Measurements from ENCODE around the gene HOXB9.

Gene HOXB9

DNA sequence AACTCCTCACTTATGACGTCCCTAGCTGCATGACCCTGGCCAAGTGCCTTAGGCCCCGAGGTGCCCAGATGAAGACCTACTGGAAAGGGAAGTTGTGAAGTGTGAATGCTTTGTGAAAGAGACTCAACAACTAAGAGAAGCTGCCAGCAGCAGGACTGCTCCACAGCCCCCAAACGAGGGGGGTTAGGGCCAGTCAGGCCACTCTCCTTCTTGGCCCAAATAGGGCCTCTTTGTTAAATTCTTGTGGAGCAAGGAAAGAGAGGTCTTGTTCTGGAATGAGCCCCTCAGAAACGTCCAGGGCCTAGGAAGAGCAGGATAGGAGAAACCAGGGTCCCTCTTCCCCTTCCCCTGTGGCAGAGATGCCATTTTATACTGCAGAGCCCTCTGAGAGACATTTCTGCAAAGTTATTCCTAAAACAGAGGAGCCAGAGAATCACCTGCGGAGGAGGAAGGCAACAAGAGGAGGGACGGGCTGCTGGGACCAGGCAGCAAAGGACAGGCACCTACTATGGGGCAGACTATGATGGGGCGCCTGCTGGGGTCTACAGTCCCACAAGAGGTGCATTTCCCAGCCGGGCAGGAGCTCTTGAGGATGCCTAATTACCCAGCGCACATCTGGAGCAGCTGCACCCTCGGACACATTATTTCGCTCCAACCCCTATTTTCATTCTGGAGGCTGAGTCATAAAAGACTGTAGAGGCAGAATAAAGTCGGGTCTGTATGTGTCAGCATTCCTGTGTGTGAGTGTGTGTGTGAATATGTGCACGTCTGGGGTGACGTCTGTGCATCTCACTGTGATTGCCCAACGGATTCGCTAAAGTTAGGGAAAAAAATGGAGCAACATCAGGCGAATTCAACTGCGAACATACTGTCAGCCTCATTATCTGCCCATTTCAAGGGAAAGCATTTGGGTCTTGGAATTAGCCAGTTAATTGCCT lies 11.4 kb upstream of the HOXB9 start:
- no peak for DNase-seq

DNA sequence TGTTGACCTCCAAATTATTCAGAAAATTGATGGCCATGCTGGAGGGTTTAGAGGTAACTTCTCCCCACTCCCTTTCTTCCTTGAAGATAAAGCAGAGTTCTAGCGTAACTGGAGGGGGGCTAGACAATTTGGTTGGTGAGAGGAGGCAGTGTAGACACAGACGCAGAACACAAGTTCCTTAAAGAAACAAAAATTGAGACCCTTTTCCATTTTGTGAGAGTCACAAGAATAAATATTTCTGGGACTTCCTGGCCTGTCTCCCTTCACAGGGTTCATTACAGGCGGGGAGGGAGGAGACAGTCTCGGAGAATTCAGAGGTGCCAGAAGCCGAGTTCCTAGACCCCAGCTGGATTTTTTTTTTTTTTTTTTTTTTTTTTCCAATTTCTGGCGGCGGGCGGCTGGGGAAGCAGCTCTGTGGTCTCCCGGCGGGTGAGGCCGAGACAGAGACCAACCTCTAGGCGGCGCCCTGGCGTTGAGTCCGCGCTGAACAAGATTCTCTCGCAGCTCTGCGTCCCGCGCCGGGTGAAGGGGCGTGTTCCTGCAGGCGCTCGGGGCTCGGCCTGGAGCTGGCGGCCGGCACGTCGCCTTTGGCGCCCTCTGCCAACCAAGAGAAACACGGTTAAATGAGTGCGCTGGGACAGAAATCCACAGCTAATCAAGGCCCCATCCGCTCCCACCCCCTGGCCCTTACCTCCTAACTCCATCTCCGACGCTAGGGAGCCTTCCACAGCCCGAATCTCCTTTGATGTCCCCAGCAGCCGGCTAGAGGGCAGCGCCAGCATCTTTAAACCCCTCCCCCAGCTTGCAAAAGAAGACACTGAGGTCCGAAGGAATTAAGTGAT lies 10.2 kb upstream of the HOXB9 start:
- peak; percentile 45 for DNase-seq

DNA sequence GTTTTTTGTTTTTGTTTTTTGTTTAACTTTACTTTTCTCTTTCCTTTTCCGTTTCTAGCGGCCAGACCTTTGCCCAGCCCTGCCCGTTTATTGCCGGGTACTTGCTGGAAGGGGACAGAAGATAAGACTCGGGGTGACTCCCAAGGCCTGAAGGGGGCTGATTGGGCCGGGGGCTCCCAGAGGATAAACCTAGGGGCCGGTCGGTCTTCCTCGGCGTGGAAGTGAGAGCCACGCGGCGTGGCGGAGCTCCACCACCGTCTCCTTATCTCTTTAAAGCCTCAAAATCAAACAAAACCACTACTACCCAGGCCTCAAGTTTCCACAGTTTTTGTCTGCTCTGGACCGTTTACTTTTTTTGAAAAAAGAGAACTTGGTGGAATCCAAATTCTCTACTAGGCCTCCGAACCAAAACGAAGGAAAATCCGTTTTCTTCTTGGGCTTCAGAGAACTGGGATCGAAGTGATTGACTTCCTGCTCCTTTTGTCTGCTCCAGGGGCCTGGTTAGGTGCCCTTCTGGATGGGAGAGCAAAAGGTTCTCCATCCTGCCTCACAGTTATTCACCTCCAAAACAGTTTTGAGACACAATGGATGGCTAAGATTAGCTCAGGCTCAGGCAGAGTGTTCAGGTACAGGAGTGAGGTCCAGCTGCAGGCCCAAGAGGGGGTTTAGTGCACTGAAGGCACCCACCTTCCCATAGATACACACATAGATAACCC lies 8.5 kb upstream of the HOXB9 start:
- no peak for DNase-seq

DNA sequence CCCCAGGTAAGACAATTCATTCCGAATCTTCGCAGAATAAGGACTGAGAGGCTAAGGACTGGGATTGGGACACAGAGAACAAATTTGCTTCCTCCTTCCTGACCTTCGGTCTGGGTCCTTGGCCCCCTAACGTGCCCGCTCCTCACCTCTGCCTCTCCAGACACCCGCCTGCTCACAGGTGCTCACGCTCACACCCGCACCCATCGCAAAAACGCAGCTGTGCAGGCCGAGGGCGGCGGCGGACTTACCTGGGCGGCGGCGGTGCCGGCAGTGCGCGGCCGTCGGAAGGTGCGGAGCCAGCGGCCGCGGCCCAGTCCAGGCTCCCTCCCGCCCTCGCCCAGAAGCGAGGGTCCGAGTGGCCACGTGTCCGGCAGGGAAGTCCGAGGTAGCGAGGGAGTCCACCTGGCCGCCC lies 7.1 kb upstream of the HOXB9 start:
- DNase-seq: no peak

DNA sequence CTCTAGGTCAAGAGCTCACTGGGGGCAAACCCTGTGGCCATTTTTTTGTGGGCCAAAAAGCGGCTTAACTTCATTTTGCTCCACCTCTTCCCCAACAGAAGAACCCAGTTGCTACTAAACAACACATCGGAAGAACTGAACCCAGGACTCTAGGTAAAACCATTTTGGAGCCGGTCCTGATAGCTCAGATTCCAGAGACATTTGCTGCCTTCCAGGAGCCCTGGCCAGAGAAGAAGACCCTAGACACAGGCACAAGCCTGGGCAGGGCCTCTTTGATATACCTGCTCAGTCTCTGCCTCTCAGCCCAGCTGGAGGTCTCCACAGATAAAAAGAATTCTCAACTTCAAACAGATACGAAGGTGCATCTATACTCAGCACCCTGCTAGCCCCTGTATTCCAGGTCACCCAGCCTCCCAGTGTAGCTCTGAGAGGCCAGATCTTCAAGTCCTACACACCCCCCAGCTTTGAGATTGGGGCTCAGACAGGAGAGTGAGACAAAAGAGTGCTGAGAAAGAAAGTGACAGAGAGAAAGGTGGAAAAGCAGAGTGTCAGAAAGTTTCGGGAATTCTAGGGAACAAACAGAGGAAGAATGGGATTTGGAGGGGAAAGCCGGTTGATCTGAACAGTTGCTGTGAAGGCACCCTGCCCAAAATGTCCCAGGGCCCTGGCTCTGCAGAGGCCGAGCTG lies 6.6 kb upstream of the HOXB9 start:
- DNase-seq: no peak

DNA sequence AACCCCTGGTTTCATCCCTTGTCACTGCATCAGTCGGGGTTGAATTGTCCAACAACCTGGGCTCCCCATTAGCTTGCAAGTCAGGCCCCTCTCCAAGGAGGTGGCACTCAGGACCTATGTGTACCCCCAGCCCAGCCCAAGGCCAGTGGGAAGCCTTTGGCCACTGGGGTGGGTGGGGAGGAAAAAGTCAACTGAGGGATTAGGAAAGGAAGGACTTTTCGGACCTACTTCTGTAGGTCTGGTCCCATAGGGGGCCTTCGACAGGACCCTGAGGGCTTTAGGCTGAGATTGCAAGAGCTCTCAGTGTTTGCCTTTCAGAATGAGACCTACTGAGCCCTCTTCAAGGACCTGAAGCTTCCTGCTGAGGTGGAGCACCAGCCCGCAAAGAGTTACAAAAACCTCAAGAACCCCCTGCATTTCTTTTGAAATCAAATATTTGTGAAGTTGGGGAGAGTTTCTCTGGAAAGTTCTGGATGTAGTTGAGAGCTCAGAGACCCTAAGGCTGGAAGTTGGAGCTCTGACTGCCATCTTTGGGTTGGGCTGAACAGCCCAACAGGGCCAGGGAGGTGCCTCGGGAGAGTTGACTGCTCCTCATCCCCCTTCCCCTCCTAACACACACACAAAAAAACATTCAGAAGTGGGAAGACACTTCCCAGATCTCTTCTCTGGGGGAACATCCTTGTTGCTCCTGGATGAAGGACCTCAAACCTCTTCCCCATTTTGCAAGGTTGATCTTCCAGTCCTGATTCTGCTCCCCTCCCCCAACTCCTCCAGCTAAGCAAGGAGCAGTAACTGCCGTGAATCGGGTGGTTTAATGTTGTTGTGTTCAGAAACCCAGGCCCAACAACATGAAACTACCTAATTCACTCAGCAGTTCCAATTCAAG lies 5.8 kb upstream of the HOXB9 start:
- no peak for DNase-seq

DNA sequence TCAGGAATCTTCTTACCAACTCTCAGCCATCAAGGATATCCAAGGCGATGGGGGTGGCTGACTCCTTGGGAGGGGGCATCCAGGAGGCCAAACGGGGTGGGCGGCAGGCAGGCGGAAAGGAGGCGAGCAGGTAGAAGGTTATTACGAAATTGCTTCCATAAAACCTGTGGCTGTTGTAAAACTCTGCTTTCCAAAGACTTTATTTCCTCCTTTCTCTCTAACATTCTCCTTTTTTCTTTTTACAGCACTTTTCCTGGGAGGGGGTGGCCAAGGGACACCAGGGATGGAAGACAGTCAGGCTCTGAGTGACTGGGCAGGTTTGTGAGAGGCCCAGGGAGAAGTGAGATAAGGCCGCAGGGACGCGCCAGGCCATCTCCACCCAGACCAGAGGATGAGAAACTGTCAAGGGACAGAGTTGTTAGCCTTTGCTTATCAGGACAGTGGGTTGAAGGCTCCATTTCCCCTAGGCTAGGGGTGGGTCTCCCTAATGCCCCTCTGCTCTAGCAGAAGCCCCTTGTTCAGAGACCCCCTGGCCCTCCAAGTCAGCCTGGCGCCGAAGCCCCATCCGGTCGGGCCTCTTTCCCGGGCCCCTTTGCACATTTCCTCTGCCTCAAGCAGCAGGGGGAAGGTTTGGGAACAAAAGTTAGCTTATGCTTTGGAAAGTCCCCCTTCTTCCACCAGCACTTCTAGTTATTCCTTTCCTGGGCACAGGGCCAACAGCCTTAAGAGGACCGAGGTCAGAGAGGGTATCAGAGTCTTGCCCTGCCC lies 5.0 kb upstream of the HOXB9 start:
- no peak for DNase-seq

DNA sequence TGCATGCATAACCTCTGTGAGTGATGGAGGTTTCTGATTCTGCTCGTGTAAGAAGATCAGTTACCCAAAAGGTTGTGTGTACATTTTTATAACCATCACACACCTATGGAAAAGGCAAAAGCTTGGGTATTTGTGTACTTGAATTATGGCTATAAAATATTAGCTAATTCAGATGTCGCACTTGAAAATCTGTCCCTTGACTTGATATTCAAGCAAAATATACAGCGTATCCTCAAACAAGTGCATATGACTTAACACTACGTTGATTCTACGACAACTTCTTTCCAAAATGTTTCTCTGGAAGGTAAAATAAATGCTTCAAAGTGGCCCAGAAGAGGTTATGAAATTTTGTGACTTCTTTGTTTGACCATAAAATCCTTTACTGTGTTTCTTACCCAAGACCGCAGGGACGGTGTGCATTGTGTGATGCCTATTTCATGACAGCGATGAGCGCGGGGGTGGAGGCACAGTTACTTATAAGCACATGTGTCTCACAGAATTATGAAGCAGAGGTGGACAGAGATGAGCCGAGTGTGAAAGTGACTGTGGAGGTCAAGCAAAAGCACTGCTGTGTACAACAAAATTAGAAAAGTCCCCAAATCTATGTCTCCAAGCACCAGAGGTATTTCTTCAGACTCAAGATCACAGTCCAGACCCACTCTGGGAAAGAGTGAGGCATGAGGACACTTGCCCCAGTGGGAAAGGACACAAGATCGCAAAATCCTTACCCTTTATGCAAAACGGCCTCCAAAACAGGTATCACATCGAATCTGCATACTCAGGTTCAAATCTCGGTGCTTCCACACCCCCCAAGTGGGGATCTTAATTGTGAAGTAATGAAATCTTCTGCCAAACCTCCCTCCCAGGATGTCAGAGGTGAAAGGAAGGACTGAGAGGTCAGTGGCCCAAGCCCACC lies 4.1 kb upstream of the HOXB9 start:
- no peak for DNase-seq

DNA sequence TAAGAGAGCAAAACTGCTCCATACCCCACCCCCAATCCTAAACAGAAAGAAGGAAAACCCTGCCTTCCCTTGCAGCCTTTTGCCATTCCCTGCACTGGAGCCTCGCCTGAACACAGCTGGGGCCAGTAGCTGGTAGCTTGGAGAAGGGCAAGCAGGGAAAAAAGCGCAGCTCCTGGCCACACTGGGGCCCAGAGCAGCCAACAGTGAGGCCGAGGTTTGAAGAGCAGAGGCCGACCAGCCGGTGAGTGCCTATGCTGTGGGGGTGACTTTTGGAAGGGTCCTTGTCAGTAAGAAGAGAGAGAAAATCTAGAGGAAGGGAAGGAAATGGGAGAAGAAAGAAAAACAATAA lies 3.2 kb upstream of the HOXB9 start:
- DNase-seq: no peak

DNA sequence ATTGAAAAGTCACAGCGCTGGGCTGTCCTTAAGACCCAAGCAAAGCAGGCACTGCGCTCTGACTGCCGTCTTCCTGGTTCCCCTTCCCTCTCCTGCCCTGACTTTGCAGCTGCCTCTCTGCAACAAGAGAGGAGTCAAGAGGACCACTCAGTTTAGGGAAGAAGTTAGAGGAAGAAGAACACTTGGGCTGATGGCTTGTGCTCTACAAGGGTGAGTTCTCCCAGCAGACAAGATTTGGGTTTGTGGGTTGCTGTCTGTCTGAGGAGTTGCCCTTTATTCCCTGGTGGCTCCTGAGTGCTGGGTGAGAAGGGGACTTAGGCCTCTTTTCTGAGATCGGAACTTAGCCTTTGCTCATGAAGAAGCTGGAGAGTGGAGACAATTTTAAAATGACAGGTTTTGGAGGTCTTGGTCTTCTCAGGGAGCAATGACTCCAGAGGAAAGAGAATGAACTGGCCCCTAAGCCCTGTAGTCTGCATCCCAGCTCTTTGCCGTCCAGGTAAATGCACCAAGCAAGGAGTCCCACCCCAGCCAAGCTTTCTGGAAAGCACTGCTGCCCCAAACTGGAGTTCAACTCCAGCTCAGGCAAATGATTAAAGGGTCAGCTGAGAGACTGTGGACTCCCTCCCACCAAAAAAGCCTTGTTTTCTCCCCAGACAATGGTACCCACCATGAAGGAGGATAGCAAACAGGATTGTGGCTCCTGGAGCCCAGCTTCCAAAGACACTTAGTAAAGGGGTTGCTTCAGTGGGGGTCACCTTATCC lies 2.7 kb upstream of the HOXB9 start:
- no peak for DNase-seq

DNA sequence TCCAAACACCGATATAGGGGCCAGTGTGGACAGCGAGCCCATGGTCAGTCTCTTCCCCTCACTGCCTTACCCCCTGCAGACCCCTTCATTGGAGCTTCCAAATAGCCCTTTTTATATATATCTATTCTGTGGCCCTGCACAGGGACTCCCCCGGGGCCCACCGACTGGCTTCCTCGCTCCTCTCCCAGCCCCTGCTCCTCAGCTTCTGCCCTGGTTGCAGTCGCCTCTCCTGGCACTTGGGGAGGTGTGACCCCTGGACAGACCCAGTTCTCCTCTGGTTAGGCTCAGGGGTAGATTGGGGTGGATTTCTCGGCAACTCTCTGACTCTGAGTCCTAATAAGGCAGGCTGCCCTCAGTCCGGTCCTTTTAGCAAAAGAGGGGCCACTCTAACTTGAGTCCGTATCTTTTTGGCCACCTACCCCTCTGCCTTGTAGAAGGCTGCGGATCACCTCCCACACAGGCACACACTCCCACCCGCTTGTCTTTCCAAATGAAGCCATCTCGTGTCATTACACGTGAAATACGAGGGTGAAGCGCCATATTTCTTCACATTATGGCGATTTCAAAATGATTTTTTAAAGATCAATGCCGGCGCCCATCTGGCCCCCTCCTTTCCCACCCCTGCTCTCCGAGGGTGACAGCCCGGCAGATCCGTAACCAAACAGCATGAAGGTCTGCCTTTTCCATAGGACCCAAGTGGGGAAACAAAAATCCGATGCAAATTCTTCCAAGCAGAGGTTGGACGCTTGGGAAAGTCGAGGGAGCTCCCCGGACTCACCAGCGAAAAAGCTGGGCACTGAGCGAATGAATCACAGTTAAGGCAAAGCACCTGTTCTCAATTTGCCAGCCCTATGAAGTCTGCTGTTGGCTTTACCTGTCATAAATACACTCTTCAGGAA lies 1.7 kb upstream of the HOXB9 start:
- no peak for DNase-seq

DNA sequence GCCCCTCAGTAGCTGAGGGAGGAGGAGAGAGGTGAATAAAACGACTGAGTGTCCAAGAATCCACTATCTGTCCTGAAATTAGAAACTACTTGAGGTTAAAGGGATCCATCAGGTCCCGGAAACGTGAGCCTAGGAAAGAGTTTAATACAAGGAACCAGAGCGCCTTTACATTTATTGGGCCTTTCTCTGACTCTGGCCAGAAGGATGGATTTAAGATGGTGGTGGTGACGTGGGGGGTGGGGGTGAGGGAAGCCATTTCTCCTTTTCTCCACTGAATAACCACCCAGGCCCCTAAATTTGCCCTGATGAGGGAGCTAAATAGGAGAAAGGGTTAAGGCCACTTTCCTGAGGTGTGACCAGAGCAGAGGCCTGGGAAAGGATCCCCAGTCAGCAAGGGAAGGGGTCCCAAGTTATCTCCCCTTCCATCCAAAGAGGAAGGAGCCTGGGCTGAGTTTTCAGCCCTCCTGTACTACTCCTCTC lies 1.0 kb upstream of the HOXB9 start:
- DNase-seq: no peak

DNA sequence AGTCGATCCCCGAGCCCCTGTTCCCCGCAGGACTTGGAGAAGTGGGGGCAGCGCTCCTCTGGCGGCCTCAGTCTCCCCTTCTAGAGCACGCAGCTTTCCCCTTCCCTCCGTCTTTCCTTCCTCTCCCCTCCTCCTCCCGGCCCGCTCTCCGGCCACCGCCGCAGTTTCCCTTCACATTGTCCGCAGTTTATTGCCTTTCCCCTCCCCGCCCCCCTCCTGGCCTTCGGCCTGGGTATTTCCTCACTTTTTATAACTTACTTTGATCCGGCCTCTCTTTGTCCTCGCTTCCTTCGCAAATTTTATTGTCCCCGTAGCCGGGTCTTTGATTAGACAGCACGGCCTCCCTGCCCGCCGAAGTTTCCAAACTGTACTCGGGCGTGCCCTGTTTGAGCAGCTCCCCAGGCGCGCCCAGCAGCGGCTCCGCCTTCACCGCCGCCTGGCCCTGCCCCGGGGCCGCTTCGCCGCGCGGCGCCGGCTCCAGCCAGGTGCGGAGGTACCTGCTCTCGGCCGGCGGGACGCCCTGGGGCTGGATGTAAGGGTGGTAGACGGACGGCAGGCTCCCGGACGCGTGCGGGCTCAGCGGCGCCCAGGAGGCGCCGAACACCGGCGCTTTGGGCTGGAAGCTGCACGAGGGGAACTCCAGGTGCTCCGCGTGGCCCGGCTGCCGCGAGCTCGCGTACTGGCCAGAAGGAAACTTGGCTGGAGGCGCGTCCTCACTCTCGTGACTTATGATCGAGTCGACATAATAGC lies 488 bp downstream of the HOXB9 start:
- DNase-seq: no peak

DNA sequence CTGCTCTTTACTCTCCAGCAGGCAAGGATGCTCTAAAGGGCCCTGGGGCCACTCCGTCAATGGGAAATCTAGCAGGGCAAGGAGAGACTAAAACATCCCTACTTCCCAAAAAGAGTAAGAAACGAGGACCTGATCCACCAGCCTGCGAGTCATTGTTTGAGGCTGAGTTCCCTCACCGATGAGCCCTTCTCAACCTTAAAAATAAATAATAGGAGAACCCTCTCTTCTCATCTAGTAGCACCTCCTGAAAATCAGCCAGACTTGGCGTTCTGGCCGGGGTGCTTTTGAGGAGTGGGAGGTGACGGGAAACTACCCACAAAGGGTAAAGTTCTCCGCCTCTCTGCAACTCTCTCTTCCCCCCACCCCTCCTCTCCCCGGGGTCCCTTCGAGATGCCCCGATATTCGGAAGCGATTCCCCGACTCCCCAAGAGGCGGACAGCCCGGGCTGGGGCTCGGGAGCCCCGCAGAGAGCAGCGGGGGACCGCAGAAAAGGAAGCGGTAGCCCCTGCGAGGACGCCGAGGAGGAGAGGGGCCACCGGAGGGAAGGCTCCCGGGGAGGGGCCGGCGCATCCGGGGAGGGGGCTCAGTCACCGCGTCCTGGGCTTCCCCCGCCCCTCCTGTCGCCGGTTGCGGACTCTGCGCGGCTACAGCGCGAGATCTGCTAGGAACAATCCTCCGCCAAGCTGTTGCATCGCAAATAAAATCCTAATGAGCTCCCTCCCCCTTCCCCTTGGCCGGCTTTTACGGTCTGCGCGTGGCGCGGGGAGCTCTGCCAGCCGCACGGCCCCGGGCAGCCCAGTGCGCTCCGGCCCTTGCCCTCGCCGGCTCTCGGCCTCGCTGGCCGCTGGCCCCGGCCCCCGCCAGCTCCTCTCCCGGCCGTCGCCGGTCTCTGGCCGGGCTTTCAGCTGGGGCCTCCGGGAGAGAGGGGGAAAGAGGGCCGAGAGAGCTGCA lies 1.3 kb downstream of the HOXB9 start:
- no peak for DNase-seq

DNA sequence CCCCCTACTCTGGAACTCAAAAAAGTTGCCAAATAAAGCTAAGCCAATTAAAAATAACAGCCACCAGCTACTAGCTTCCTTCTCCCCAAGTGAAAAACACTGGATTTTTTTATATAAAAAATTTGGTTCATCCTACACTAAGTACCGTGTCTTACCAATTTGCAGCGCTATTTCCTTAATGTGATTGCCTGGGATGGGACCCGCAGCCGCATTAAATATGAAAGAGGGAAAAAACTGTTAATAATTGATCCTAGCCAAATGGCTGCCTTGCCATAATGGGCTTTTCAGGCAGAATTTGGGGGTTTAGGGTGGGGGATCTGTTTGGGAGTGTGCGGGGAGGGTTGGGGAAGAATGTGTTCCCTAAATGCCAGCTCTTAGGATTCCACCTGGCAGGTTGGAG lies 2.0 kb downstream of the HOXB9 start:
- no peak for DNase-seq

DNA sequence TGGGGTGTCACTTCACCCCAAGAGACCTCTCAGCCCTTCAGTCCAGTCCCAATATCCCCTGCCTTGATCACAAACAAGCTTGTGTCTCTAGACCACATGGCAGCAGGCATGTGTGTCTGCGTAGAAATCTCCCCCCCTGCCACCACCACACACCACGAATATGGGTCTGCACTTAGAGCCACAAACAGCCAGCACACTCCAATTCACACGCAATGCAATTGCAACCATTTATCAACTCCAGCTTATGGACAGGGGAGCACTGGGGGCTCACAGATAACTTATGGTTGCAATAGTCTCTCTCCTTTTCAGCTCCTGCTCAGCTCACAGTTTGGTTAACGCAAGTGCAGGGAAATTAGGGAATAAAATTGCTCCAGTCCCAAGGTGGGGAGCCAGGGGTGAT lies 2.6 kb downstream of the HOXB9 start:
- DNase-seq: no peak

All from inflammatory macrophage treated with lipopolysaccharide for 4 hours (primary cell).